ENCODE measurements around the gene SPECC1. TPM values are rescaled to one million over a fixed set of nuclear protein-coding genes. Genes with fewer than 3 reads are reported as not detected.

The SPECC1 gene
- total RNA-seq, 1 donor from 2014 or later, result 7.5 TPM

DNA sequence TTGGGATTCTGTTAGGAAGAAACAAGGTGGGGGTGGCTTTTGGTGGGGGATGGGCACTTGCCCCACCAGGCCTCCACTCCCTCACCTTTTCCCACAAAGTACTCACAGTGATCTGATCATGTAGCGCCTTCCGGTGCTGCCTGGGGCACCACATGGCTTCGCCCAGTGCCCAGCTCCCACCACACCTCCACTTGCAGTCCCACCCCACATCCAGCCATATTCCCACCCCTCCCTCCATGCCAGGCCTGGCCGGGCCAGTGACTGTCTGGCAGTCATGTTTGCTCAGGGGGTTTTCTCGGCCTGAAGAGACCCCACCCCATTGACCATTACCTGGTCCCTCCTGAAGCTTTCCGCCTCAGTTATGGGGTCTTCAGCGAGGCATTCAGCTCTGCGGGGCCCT is 201.5 kb downstream of the SPECC1 start:
- CTCF ChIA-PET, result no interaction called here
- Mint-ChIP-seq H3K4me3 (no peak overlapping the region), H3K36me3 (ENCODE audit: low read depth) (no peaks in the 10 kb centered on the region), H3K27ac (no peak overlapping the region), H3K9me3 (no peaks in the 10 kb centered on the region), H3K4me1 (no peaks in the 10 kb centered on the region), H3K27me3 (no peaks in the 10 kb centered on the region)
- TF ChIP-seq, protein P1, sequence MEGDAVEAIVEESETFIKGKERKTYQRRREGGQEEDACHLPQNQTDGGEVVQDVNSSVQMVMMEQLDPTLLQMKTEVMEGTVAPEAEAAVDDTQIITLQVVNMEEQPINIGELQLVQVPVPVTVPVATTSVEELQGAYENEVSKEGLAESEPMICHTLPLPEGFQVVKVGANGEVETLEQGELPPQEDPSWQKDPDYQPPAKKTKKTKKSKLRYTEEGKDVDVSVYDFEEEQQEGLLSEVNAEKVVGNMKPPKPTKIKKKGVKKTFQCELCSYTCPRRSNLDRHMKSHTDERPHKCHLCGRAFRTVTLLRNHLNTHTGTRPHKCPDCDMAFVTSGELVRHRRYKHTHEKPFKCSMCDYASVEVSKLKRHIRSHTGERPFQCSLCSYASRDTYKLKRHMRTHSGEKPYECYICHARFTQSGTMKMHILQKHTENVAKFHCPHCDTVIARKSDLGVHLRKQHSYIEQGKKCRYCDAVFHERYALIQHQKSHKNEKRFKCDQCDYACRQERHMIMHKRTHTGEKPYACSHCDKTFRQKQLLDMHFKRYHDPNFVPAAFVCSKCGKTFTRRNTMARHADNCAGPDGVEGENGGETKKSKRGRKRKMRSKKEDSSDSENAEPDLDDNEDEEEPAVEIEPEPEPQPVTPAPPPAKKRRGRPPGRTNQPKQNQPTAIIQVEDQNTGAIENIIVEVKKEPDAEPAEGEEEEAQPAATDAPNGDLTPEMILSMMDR (IDR thresholded peaks at IDR 0.05), result no peak
- ATAC-seq (ENCODE audit: low read depth), result no peak
- no peak for DNase-seq
- POLR2A ChIA-PET, result no interaction called here
- intact Hi-C loops (cut with micrococcal nuclease), result no loop called here

DNA sequence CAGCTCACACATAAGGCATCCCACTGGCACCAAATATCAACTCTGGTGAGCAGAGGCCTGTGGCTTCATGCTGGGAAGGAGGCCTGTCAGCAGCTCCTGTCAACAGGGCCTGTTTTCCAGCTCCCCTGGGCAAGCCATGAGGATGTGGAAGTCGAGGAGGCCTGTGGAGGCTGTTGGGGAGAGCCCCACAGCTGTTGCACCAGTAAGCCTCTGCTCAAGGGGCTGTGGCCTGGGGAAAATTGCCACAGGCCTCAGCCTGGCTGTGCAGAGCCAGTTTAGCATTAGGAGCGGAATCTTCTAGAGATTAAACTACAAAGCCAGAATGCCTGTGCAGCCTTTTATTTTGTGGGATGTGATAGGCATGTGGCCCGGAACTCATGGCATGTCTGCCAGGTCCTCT is 202.1 kb downstream of the SPECC1 start:
- TF ChIP-seq, protein P1 (IDR thresholded peaks at IDR 0.05), result no peak
- Mint-ChIP-seq H3K27me3 (no peaks in the 10 kb centered on the region), H3K27ac (no peak overlapping the region), H3K36me3 (ENCODE audit: low read depth) (no peaks in the 10 kb centered on the region), H3K4me3 (no peak overlapping the region), H3K9me3 (no peaks in the 10 kb centered on the region), H3K4me1 (peaks cover 3% of the 10 kb centered on the region)
- DNase-seq, result no peak
- intact Hi-C loops (cut with micrococcal nuclease), result no loop called here
- CTCF ChIA-PET, result no interaction called here
- POLR2A ChIA-PET, result no interaction called here
- ATAC-seq (ENCODE audit: low read depth), result no peak

DNA sequence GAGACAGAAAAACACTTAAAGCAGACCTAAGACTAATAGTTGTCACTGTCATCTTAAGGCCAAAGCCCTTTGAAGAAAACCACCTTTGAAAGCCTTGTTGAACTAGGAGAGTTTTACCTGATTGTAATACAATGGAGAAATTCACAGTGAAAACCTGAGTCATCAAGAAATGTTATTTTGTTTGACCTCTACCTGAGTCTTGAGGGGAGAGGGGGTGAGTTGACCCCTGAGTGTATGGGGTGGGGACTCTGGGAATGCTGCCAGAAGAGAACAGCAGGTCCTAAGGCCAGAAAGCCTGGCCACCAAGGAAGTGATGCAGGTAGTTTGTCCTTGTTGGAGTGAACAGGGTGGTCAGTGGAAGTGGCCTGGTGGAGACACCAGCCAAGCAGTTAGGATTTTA is 204.3 kb downstream of the SPECC1 start:
- H3K9me3 Mint-ChIP-seq, result no peaks in the 10 kb centered on the region
- TF ChIP-seq, protein P1 (IDR thresholded peaks at IDR 0.05), result no peak

DNA sequence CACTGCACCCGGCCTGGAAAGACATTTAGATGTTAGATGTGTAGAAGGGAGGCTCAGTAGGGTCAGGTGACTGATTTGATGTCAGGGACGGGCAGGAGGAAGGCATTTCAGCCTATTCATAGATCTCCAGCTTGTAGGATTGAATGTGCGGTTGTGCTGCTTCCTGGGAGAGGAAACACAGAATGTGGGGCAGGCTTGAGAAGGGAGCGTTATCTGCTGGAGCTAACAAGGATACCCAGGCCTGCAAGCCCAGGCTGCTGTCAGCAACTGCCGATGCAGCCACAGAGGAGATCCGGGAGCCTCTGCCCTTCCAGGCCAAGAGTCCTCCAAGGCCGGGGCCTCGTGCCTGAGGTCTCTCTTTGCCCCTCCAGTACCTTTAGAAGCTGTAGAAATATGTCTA is 205.6 kb downstream of the SPECC1 start:
- Mint-ChIP-seq H3K36me3 (ENCODE audit: low read depth) (no peaks in the 10 kb centered on the region), H3K27me3 (no peaks in the 10 kb centered on the region), H3K4me1 (peaks cover 7% of the 10 kb centered on the region), H3K4me3 (no peak overlapping the region), H3K27ac (no peak overlapping the region), H3K9me3 (peaks cover 2% of the 10 kb centered on the region)
- ATAC-seq (ENCODE audit: low read depth) (no peak), DNase-seq (no peak)
- ChIA-PET POLR2A (no interaction called here), CTCF (no interaction called here)
- intact Hi-C loops (cut with micrococcal nuclease), result no loop called here
- TF ChIP-seq, protein P1 (IDR thresholded peaks at IDR 0.05), result no peak

More for the DNA sequence above, 204.3 kb downstream of the SPECC1 start:
- ATAC-seq (ENCODE audit: low read depth) (no peak), DNase-seq (no peak)
- H3K4me1 Mint-ChIP-seq, result peaks cover 7% of the 10 kb centered on the region
- ChIA-PET CTCF (interaction anchor here (0.9 kb wide), 1 partner anchor 13 kb away, joined by 4 read pairs; no protein-coding TSS in a partner anchor), POLR2A (no interaction called here)
- H3K4me3 Mint-ChIP-seq, result no peak overlapping the region
- H3K27me3 Mint-ChIP-seq, result no peaks in the 10 kb centered on the region
- H3K36me3 Mint-ChIP-seq (ENCODE audit: low read depth), result no peaks in the 10 kb centered on the region
- H3K27ac Mint-ChIP-seq, result no peak overlapping the region
- intact Hi-C loops (cut with micrococcal nuclease), result no loop called here

DNA sequence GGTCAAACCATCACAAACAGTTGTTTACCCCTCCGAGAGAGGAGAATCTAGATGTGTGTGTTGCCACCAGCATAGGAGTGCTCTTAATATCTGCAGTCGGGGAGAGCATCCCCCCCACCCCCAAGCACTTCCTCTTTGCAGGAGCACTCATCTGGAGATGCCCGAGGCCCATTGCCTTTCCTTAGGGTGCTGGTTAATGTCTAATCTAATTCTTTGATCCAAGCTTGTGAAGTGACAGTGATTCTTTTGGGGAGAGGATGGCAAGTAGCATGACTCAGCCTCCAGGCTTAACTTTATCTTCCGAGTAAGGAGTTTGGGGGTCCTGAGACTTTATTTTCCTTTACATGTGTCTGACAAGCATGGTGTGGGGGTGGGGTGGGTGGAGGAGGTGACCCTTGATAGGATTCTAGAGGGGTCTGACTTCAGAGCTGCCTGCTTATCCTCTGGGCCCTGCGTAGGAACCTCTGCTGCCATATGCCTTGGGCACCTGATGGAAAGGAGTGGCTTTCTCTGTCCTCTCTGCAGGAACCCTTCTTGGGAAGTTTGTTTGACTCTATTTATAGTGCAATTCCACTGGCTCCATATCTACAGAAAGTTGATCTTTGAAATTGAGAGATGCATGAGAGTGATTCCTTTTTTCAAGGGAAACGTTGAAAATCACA is 207.1 kb downstream of the SPECC1 start:
- H3K9me3 Mint-ChIP-seq, result peaks cover 2% of the 10 kb centered on the region
- intact Hi-C loops (cut with micrococcal nuclease), result no loop called here
- CTCF ChIA-PET, result no interaction called here
- peaks cover 7% of the 10 kb centered on the region for H3K4me1 Mint-ChIP-seq
- TF ChIP-seq, protein P1 (IDR thresholded peaks at IDR 0.05), result no peak
- DNase-seq, result no peak
- POLR2A ChIA-PET, result no interaction called here
- ATAC-seq (ENCODE audit: low read depth), result no peak
- H3K4me3 Mint-ChIP-seq, result no peak overlapping the region
- no peak overlapping the region for H3K27ac Mint-ChIP-seq
- no peaks in the 10 kb centered on the region for H3K36me3 Mint-ChIP-seq (ENCODE audit: low read depth)
- no peaks in the 10 kb centered on the region for H3K27me3 Mint-ChIP-seq

Data from activated B cell treated with CpG ODN at 0.5 μM for 24 hours (primary cell).